K562 (cell line): ENCODE data around the gene CTCFL. TPM values are rescaled to one million over a fixed set of nuclear protein-coding genes. Genes with fewer than 3 reads are reported as not detected.

Experiments used
- ATAC-seq: fragments of 200-7000 bp; cut with Tn5 transposase; 3 replicates; pipeline ENCODE4 v1.9.1; 2020; ENCODE audit warnings: moderate library complexity
- BruUV-seq: library from RNA; stranded (reverse); fragments of 400-500 nt; replicated peaks from 2 replicates; lab custom pipeline; 2021; lab: Mats Ljungman, UMichigan
- CTCF ChIA-PET: fragments of 300-600 bp; formaldehyde crosslinking; extraction: SDS; loops from one replicate; lab custom pipeline; 2021; ENCODE audit warnings: low intra/inter-chr PET ratio; lab: Yijun Ruan, JAX
- POLR2A ChIA-PET: fragments of 300-600, 350-650 bp; sonication (Branson Sonifier 250); formaldehyde crosslinking; extraction: SDS; loops from one replicate; lab custom pipeline; 2021; ENCODE audit warnings: antibody characterized with exemption, inconsistent platforms; lab: Yijun Ruan, JAX
- DNase-seq, 4 experiments: peaks; one replicate each; pipeline versions ENCODE4 v3.0.0 to v3.0.0-alpha.2; 2011 to 2018; ENCODE audit warnings: low spot score in 3 of 4, mixed read lengths in 3 of 4; ENCODE audit errors: extremely low read depth in 1 of 4
- FAIRE-seq: peaks from 2 replicates; lab custom pipeline; 2011; peaks lifted over from hg19 to GRCh38; lab: Jason Lieb, UNC
- H2AFZ ChIP-seq: 2 replicates; pipeline ENCODE4 v1.6.0; 2011; ENCODE audit warnings: low read depth, low read length, control low read depth, inconsistent platforms
- H3K27ac ChIP-seq: fragments of 200-600 bp; 3 replicates; pipeline ENCODE4 v1.8.0; 2011; ENCODE audit warnings: low read depth, mild to moderate bottlenecking, control low read depth, inconsistent platforms, low read length, moderate library complexity, mixed read lengths; ENCODE audit errors: extremely low read depth
- H3K27me3 ChIP-seq, 2 experiments: fragments of 300-600 bp in 1 of 2; 2 replicates in 1 of 2; 3 replicates in 1 of 2; pipeline versions ENCODE4 v1.6.0 to v1.8.0; 2011; ENCODE audit warnings: inconsistent platforms in 2 of 2, low read length in 2 of 2, mild to moderate bottlenecking in 1 of 2, mixed read lengths in 1 of 2, moderate library complexity in 1 of 2; ENCODE audit not compliant: control insufficient read depth in 2 of 2, insufficient read depth in 2 of 2
- H3K36me3 ChIP-seq: fragments of 300-600 bp; 3 replicates; pipeline ENCODE4 v1.8.0; 2011; ENCODE audit warnings: mild to moderate bottlenecking, low read length, inconsistent platforms; ENCODE audit not compliant: control insufficient read depth, insufficient read depth
- H3K4me1 ChIP-seq, 2 experiments: fragments of 200-600 bp in 1 of 2; replicated peaks in 1 of 2; 2 replicates in 1 of 2; 3 replicates in 1 of 2; pipeline versions ENCODE4 v1.5.1 to v1.8.0; 2011; ENCODE audit warnings: inconsistent platforms in 2 of 2, low read length in 2 of 2, mild to moderate bottlenecking in 1 of 2, mixed read lengths in 1 of 2, moderate library complexity in 1 of 2; ENCODE audit not compliant: control insufficient read depth in 2 of 2, insufficient read depth in 2 of 2
- H3K4me2 ChIP-seq: 2 replicates; pipeline ENCODE4 v1.6.1; 2011; ENCODE audit warnings: low read length, control low read depth, inconsistent platforms, mixed read lengths; ENCODE audit not compliant: insufficient read depth
- H3K4me3 ChIP-seq: fragments of 200-600 bp; sonication (generic), shearing (Covaris generic); 2 replicates; pipeline ENCODE4 v1.5.1; 2016; ENCODE audit warnings: control low read depth, inconsistent platforms
- H3K79me2 ChIP-seq: fragments of 200-600 bp; 3 replicates; pipeline ENCODE4 v1.8.0; 2011; ENCODE audit warnings: low read length, inconsistent platforms; ENCODE audit not compliant: control insufficient read depth, insufficient read depth
- H3K9ac ChIP-seq, 2 experiments: 2 replicates each; pipeline versions ENCODE4 v1.6.0 to v1.6.1; 2011; ENCODE audit warnings: low read depth in 2 of 2, low read length in 2 of 2, control low read depth in 1 of 2, inconsistent platforms in 1 of 2, mild to moderate bottlenecking in 1 of 2, mixed read lengths in 1 of 2; ENCODE audit not compliant: insufficient read depth in 1 of 2
- H3K9me1 ChIP-seq: one replicate; pipeline ENCODE4 v1.6.0; 2011; ENCODE audit warnings: inconsistent platforms, mild to moderate bottlenecking, low read length, moderate library complexity; ENCODE audit not compliant: control insufficient read depth, insufficient read depth
- H3K9me3 ChIP-seq: replicated peaks from 2 replicates; pipeline ENCODE4 v1.5.1; 2011; ENCODE audit warnings: low read depth, low read length, inconsistent platforms; ENCODE audit not compliant: control insufficient read depth, insufficient read depth
- H4K20me1 ChIP-seq: replicated peaks from 2 replicates; pipeline ENCODE4 v1.6.1; 2011; ENCODE audit warnings: low read length, inconsistent platforms, mixed read lengths; ENCODE audit not compliant: control insufficient read depth, insufficient read depth
- EP400 ChIP-seq: fragments of 450-650 bp; IDR thresholded peaks from 2 replicates; pipeline ENCODE4 v1.6.1; 2017; ENCODE audit warnings: antibody characterized with exemption, mild to moderate bottlenecking, moderate library complexity
- IFI16 ChIP-seq: fragments of 250-450 bp; sonication (Bioruptor Pico); IDR thresholded peaks from 2 replicates; pipeline ENCODE4 v2.1.2; 2022; ENCODE audit warnings: mild to moderate bottlenecking, inconsistent platforms
- JUND ChIP-seq, 2 experiments: IDR thresholded peaks; 2 replicates in 1 of 2; 3 replicates in 1 of 2; pipeline ENCODE4 v1.6.1; 2011; ENCODE audit warnings: borderline replicate concordance in 2 of 2, low read depth in 2 of 2, low read length in 2 of 2, improper control_type of control experiment in 1 of 2, missing biosample characterization in 1 of 2, missing genetic modification characterization in 1 of 2, missing genetic modification reagents in 1 of 2
- L3MBTL2 ChIP-seq: fragments of 450-650 bp; IDR thresholded peaks from 2 replicates; pipeline ENCODE4 v1.6.1; 2016; ENCODE audit warnings: mild to moderate bottlenecking, moderate library complexity
- MBD2 ChIP-seq: sonication (generic); IDR thresholded peaks from 2 replicates; pipeline ENCODE4 v1.6.1; 2016; ENCODE audit warnings: low read depth, borderline replicate concordance
- NR4A1 ChIP-seq, 2 experiments: fragments of 250-450 bp in 1 of 2; fragments of 450-650 bp in 1 of 2; sonication (Bioruptor Pico) in 1 of 2; IDR thresholded peaks; 2 replicates each; pipeline versions ENCODE4 v1.4.0 to v1.6.1; 2016 to 2020; ENCODE audit warnings: mild to moderate bottlenecking in 2 of 2, missing compliant biosample characterization in 1 of 2, missing genetic modification characterization in 1 of 2, moderate library complexity in 1 of 2
- POLR2A ChIP-seq: fragments of 450-650 bp; conservative IDR thresholded peaks from 2 replicates; pipeline ENCODE4 v1.6.1; 2016
- SMARCA5 ChIP-seq: fragments of 450-650 bp; IDR thresholded peaks from 2 replicates; pipeline ENCODE4 v1.6.1; 2016
- TCF7L2 ChIP-seq: fragments of 150-350 bp; IDR thresholded peaks from 2 replicates; pipeline ENCODE4 v1.6.1; 2016; ENCODE audit warnings: low read depth, mild to moderate bottlenecking, low read length, moderate library complexity
- ZNF175 ChIP-seq: fragments of 200-800 bp; sonication (Bioruptor generic); IDR thresholded peaks from 2 replicates; pipeline ENCODE4 v1.6.1; 2016; ENCODE audit warnings: low read depth, mild to moderate bottlenecking, missing genetic modification characterization, missing compliant biosample characterization
- ZNF766 ChIP-seq: fragments of 200-800 bp; sonication (Bioruptor generic); conservative IDR thresholded peaks from 2 replicates; pipeline ENCODE4 v1.6.1; 2016; ENCODE audit warnings: missing genetic modification characterization, missing compliant biosample characterization
- WGBS: fragments of 100-300 bp; shearing (Covaris generic); methylation state at CpG from one replicate; pipeline ENCODE4 v1.1.6; 2016; ENCODE audit warnings: low coverage, mixed read lengths; ENCODE audit not compliant: insufficient coverage; ENCODE audit errors: missing lambda C conversion rate; 5-methylcytosine and 5-hydroxymethylcytosine counted together
- in situ Hi-C: fragments of 300-500 bp; cut with MboI; formaldehyde crosslinking; loops from 4 replicates; pipeline ENCODE4 v1.15.0; 2018; ENCODE audit warnings: inconsistent platforms, mixed read lengths
- intact Hi-C: fragments of 100-400 bp; cut with micrococcal nuclease; formaldehyde crosslinking; loops from 2 replicates; pipeline ENCODE4 v1.14.2; 2022
- polyA plus RNA-seq, 8 experiments: library from polyadenylated mRNA; depleted of rRNA in 4 of 8; stranded (reverse) in 5 of 8; unstranded in 3 of 8; fragments of >200 nt; fragmentation: Nextera tagmentation in 2 of 8; fragmentation: Illumina TruSeq in 1 of 8; extraction: Ambion mirVana in 2 of 8; extraction: Trizol in 1 of 8; gene quantifications; 2 replicates each; pipeline versions ENCODE4 v1.2.1 to v1.2.3, GENCODE V29; 2011 to 2014; ENCODE audit warnings: inconsistent platforms in 1 of 8, missing spikeins in 1 of 8
- total RNA-seq, 7 experiments: library from RNA; depleted of rRNA in 6 of 7; stranded (reverse); fragments of >200 nt in 6 of 7; fragmentation: Illumina TruSeq in 2 of 7; extraction: Trizol in 2 of 7; gene quantifications; 2 replicates each; pipeline versions ENCODE4 v1.2.1 to v1.2.3, GENCODE V29; 2011 to 2021; ENCODE audit warnings: low replicate concordance in 1 of 7
- TF ChIP-seq, protein P1 (sequence below): sonication (generic); formaldehyde crosslinking; IDR thresholded peaks from 2 replicates; pipeline ENCODE4 v1.8.0; 2022; ENCODE audit warnings: mild to moderate bottlenecking, missing genetic modification reagents
- TF ChIP-seq, protein P2 (sequence below): sonication (generic); formaldehyde crosslinking; IDR thresholded peaks from 2 replicates; pipeline ENCODE4 v1.8.1; 2023; ENCODE audit warnings: mild to moderate bottlenecking, missing genetic modification reagents
- TF ChIP-seq, protein P3 (sequence below): fragments of 250-450 bp; sonication (Bioruptor Pico); IDR thresholded peaks from 2 replicates; pipeline ENCODE4 v1.5.0; 2021
- TF ChIP-seq, protein P4 (sequence below): fragments of 450-650 bp; formaldehyde crosslinking; IDR thresholded peaks from 2 replicates; pipeline ENCODE4 v1.4.0; 2022; ENCODE audit warnings: mild to moderate bottlenecking, moderate library complexity

The CTCFL gene
- total and polyA plus RNA-seq, 9 of the 15 experiments (the other 6 are each of a cell fraction or from before 2014, with no cell fraction given): 42.4 to 188 (median 111) TPM

DNA sequence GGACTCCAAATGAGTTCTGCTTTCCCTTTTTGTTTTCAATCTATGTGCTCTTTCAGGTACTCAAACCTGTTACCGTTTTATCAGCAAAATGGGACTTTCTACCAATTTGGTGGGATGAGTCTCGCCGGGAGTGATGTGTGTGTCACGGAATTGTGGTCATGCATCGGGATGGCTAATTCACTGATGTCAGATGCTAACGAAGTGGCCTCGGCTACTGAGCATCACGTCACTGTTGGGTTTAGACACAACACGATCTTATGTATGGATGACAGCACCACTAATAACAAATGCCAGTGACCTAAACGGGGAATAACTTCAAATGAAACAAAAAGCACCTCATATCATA lies 34.3 kb upstream of the CTCFL start (continued):
- TF ChIP-seq, protein P1, sequence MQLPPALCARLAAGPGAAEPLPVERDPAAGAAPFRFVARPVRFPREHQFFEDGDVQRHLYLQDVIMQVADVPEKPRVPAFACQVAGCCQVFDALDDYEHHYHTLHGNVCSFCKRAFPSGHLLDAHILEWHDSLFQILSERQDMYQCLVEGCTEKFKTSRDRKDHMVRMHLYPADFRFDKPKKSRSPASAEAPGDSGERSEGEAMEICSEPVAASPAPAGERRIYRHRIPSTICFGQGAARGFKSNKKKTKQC (CRISPR knock-in tag): no peak
- no peak for TF ChIP-seq ZNF175 (CRISPR knock-in tag)
- no peak for TF ChIP-seq MBD2
- TF ChIP-seq, all 486 proteins: peak for 6

DNA sequence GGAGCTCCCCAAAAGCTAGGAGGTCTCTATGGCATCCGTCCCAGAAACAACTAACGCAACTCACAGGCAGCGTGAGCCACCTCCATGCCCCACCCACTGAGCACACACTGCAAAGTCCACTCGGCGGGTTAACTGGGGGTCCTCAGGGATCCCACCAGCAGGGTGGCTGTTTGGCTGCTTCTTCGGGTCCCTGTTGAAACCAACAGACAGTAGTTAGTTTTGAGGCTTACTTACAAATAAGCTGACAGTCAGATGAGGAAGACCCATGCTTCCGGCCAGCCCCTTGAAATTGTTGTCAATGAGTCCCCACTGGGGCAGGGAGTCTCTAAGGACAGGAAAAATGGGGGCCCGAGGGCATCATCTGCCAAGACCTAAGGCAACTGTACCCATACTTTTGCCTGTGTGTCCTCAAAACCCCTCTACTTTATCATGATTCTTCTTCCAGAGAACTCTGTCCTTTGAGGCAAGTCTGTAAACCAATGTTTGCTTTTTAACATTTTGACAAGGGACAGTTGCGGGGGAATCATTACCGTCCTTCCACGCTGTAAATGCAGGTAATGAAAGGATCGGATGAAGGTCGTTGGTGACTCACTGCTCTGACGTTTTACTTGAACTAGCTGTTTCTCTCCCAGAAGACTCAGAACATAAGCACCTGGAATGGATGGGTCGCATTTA lies 33.8 kb upstream of the CTCFL start:
- in situ Hi-C loops: no loop called here
- no peaks in the 10 kb centered on the region for H3K79me2 ChIP-seq
- WGBS: 23% methylated on average over 15 of the region's 15 CpGs
- TF ChIP-seq, protein P2, sequence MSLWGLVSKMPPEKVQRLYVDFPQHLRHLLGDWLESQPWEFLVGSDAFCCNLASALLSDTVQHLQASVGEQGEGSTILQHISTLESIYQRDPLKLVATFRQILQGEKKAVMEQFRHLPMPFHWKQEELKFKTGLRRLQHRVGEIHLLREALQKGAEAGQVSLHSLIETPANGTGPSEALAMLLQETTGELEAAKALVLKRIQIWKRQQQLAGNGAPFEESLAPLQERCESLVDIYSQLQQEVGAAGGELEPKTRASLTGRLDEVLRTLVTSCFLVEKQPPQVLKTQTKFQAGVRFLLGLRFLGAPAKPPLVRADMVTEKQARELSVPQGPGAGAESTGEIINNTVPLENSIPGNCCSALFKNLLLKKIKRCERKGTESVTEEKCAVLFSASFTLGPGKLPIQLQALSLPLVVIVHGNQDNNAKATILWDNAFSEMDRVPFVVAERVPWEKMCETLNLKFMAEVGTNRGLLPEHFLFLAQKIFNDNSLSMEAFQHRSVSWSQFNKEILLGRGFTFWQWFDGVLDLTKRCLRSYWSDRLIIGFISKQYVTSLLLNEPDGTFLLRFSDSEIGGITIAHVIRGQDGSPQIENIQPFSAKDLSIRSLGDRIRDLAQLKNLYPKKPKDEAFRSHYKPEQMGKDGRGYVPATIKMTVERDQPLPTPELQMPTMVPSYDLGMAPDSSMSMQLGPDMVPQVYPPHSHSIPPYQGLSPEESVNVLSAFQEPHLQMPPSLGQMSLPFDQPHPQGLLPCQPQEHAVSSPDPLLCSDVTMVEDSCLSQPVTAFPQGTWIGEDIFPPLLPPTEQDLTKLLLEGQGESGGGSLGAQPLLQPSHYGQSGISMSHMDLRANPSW (CRISPR knock-in tag): no peak
- no peak for TF ChIP-seq POLR2A
- 0 out of 2 replicates have a peak, but pooled peaks have one; percentile 13 for TF ChIP-seq L3MBTL2
- TF ChIP-seq SMARCA5: no peak
- no peak for TF ChIP-seq IFI16 (CRISPR knock-in tag)
- TF ChIP-seq, protein P3, sequence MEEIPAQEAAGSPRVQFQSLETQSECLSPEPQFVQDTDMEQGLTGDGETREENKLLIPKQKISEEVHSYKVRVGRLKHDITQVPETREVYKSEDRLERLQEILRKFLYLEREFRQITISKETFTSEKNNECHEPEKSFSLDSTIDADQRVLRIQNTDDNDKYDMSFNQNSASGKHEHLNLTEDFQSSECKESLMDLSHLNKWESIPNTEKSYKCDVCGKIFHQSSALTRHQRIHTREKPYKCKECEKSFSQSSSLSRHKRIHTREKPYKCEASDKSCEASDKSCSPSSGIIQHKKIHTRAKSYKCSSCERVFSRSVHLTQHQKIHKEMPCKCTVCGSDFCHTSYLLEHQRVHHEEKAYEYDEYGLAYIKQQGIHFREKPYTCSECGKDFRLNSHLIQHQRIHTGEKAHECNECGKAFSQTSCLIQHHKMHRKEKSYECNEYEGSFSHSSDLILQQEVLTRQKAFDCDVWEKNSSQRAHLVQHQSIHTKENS (CRISPR knock-in tag): no peak
- no peak for TF ChIP-seq ZNF766
- TF ChIP-seq, protein P4, sequence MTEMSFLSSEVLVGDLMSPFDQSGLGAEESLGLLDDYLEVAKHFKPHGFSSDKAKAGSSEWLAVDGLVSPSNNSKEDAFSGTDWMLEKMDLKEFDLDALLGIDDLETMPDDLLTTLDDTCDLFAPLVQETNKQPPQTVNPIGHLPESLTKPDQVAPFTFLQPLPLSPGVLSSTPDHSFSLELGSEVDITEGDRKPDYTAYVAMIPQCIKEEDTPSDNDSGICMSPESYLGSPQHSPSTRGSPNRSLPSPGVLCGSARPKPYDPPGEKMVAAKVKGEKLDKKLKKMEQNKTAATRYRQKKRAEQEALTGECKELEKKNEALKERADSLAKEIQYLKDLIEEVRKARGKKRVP (CRISPR knock-in tag): no peak
- peak; percentile 42; the same call in 1 of the 2 replicates for TF ChIP-seq JUND (IDR thresholded peaks at IDR 0.05; ENCODE audit: borderline replicate concordance, low read depth, low read length)
- 0 out of 3 replicates have a peak, but pooled peaks have one; percentile 25 for TF ChIP-seq JUND (tag; IDR thresholded peaks at IDR 0.05; ENCODE audit: borderline replicate concordance, low read depth, low read length)
- no peak for TF ChIP-seq NR4A1 (CRISPR knock-in tag; IDR thresholded peaks at IDR 0.05)
- no peak for TF ChIP-seq NR4A1 (tag; IDR thresholded peaks at IDR 0.05)
- TF ChIP-seq TCF7L2: no peak
- TF ChIP-seq EP400: no peak

More for the DNA sequence above, 33.8 kb upstream of the CTCFL start:
- no peaks in the 10 kb centered on the region for H4K20me1 ChIP-seq
- no peaks in the 10 kb centered on the region for H3K27me3 ChIP-seq
- BruUV-seq: no TSS peak
- no peak overlapping the region for H3K9ac ChIP-seq
- peaks cover 27 to 34% of the 10 kb centered on the region in 2 experiments for H3K4me1 ChIP-seq
- ChIA-PET POLR2A (interaction anchor here (0.6 to 1.0 kb wide), 4 partner anchors 11 to 32 kb away, joined by 3 to 4 read pairs (median 3); no protein-coding TSS in a partner anchor), CTCF (no interaction called here)
- peak overlapping the region; percentile 50 for H3K4me2 ChIP-seq
- DNase-seq (no peak), FAIRE-seq (peak; percentile 29), ATAC-seq (no peak)
- no peaks in the 10 kb centered on the region for H3K9me3 ChIP-seq
- peak overlapping the region; percentile 88 for H2AFZ ChIP-seq
- H3K4me3 ChIP-seq: no peak overlapping the region
- no peaks in the 10 kb centered on the region for H3K9me1 ChIP-seq
- H3K27ac ChIP-seq: no peak overlapping the region
- H3K36me3 ChIP-seq: no peaks in the 10 kb centered on the region
- intact Hi-C loops: no loop called here
